SJCRH30 (cell line): ENCODE data around the gene PPIC. TPM values are rescaled to one million over a fixed set of nuclear protein-coding genes. Genes with fewer than 3 reads are reported as not detected.

ENCODE experiments used
- DNase-seq, 2 experiments: peaks; one replicate each; pipeline ENCODE4 v3.0.0-alpha.2; 2015 to 2020
- H3K27ac ChIP-seq: fragments of 250-450 bp; sonication (Bioruptor Pico); 2 replicates; pipeline ENCODE4 v1.5.1; 2020; ENCODE audit warnings: mild to moderate bottlenecking, moderate library complexity
- H3K27me3 ChIP-seq: fragments of 250-450 bp; sonication (Bioruptor Pico); 2 replicates; pipeline ENCODE4 v1.5.1; 2020; ENCODE audit warnings: mild to moderate bottlenecking, moderate library complexity
- H3K36me3 ChIP-seq: fragments of 250-450 bp; sonication (Bioruptor Pico); 2 replicates; pipeline ENCODE4 v1.5.1; 2020; ENCODE audit warnings: mild to moderate bottlenecking, moderate library complexity
- H3K4me1 ChIP-seq: fragments of 250-450 bp; sonication (Bioruptor Pico); 2 replicates; pipeline ENCODE4 v1.5.1; 2020; ENCODE audit warnings: mild to moderate bottlenecking, moderate library complexity
- H3K4me3 ChIP-seq: fragments of 250-450 bp; sonication (Bioruptor Pico); 2 replicates; pipeline ENCODE4 v1.5.1; 2020; ENCODE audit warnings: mild to moderate bottlenecking, moderate library complexity
- H3K9me3 ChIP-seq: fragments of 250-450 bp; sonication (Bioruptor Pico); replicated peaks from 2 replicates; pipeline ENCODE4 v1.5.1; 2020; ENCODE audit warnings: mild to moderate bottlenecking, moderate library complexity
- total RNA-seq: library from RNA; depleted of rRNA; stranded (reverse); fragments of >200 nt; shearing (Covaris generic); gene quantifications from 2 replicates; pipeline ENCODE4 v1.2.3, GENCODE V29; 2014

Gene PPIC
- total RNA-seq, 1 experiment from 2014 or later: 13.9 TPM

GRCh38 chr5:123037104-123037418, 536 bp upstream of the PPIC start:
- H3K4me1 ChIP-seq: no peaks in the 10 kb centered on the region
- H3K27ac ChIP-seq: peak overlapping the region; percentile 41
- H3K27me3 ChIP-seq: no peaks in the 10 kb centered on the region
- peak overlapping the region; percentile 77 for H3K4me3 ChIP-seq
- H3K36me3 ChIP-seq: no peaks in the 10 kb centered on the region
- no peak for DNase-seq
- H3K9me3 ChIP-seq: no peaks in the 10 kb centered on the region

GRCh38 chr5:123035918-123036390, 571 bp downstream of the PPIC start:
- Histone ChIP-seq H3K27me3 (no peaks in the 10 kb centered on the region), H3K9me3 (no peaks in the 10 kb centered on the region), H3K27ac (peak overlapping the region; percentile 41; the same call in 1 of the 2 replicates), H3K4me3 (peak overlapping the region; percentile 77), H3K4me1 (no peaks in the 10 kb centered on the region), H3K36me3 (no peaks in the 10 kb centered on the region)
- DNase-seq: peak; percentile 35 to 58

- Histone ChIP-seq H3K9me3 (no peaks in the 10 kb centered on the region), H3K27me3 (no peaks in the 10 kb centered on the region), H3K4me1 (no peaks in the 10 kb centered on the region), H3K4me3 (peak overlapping the region; percentile 77), H3K36me3 (no peaks in the 10 kb centered on the region), H3K27ac (no peak overlapping the region)
- no peak for DNase-seq
Observed at GRCh38 chr5:123035360-123035917, 1.1 kb downstream of the PPIC start.

GRCh38 chr5:123033157-123033671, 3.3 kb downstream of the PPIC start:
- no peaks in the 10 kb centered on the region for H3K4me1 ChIP-seq
- DNase-seq: no peak
- no peak overlapping the region for H3K4me3 ChIP-seq
- H3K27ac ChIP-seq: no peak overlapping the region
- no peaks in the 10 kb centered on the region for H3K9me3 ChIP-seq
- H3K27me3 ChIP-seq: no peaks in the 10 kb centered on the region
- H3K36me3 ChIP-seq: no peaks in the 10 kb centered on the region

GRCh38 chr5:123028222-123028621, 8.3 kb downstream of the PPIC start:
- Histone ChIP-seq H3K4me3 (no peak overlapping the region), H3K27ac (no peak overlapping the region), H3K9me3 (no peaks in the 10 kb centered on the region), H3K27me3 (no peaks in the 10 kb centered on the region), H3K36me3 (peaks cover 13% of the 10 kb centered on the region; the same call in 1 of the 2 replicates), H3K4me1 (no peaks in the 10 kb centered on the region)
- DNase-seq: no peak

- no peaks in the 10 kb centered on the region for H3K9me3 ChIP-seq
- no peaks in the 10 kb centered on the region for H3K27me3 ChIP-seq
- no peaks in the 10 kb centered on the region for H3K36me3 ChIP-seq
- H3K4me1 ChIP-seq: no peaks in the 10 kb centered on the region
- H3K4me3 ChIP-seq: no peak overlapping the region
- no peak for DNase-seq
- no peak overlapping the region for H3K27ac ChIP-seq
Observed at GRCh38 chr5:123014689-123015088, 21.8 kb downstream of the PPIC start.

GRCh38 chr5:123012321-123012720, 24.2 kb downstream of the PPIC start:
- Histone ChIP-seq H3K36me3 (no peaks in the 10 kb centered on the region), H3K27me3 (no peaks in the 10 kb centered on the region), H3K9me3 (no peaks in the 10 kb centered on the region), H3K4me1 (no peaks in the 10 kb centered on the region), H3K27ac (no peak overlapping the region), H3K4me3 (no peak overlapping the region)
- DNase-seq: no peak

- Histone ChIP-seq H3K9me3 (no peaks in the 10 kb centered on the region), H3K27me3 (no peaks in the 10 kb centered on the region), H3K36me3 (no peaks in the 10 kb centered on the region), H3K4me3 (no peak overlapping the region), H3K27ac (no peak overlapping the region), H3K4me1 (no peaks in the 10 kb centered on the region)
- no peak for DNase-seq
Observed at GRCh38 chr5:123007754-123008153, 28.8 kb downstream of the PPIC start.

- Histone ChIP-seq H3K27me3 (no peaks in the 10 kb centered on the region), H3K4me1 (no peaks in the 10 kb centered on the region), H3K9me3 (no peaks in the 10 kb centered on the region), H3K27ac (no peak overlapping the region), H3K4me3 (no peak overlapping the region), H3K36me3 (no peaks in the 10 kb centered on the region)
- no peak for DNase-seq
Observed at GRCh38 chr5:123007182-123007581, 29.3 kb downstream of the PPIC start.

- no peak overlapping the region for H3K27ac ChIP-seq
- H3K4me3 ChIP-seq: no peak overlapping the region
- H3K9me3 ChIP-seq: no peaks in the 10 kb centered on the region
- H3K27me3 ChIP-seq: no peaks in the 10 kb centered on the region
- H3K4me1 ChIP-seq: peaks cover 18% of the 10 kb centered on the region
- no peaks in the 10 kb centered on the region for H3K36me3 ChIP-seq
- DNase-seq: no peak
Observed at GRCh38 chr5:123001808-123002207, 34.7 kb downstream of the PPIC start.

GRCh38 chr5:123000731-123001130, 35.8 kb downstream of the PPIC start:
- peaks cover 18% of the 10 kb centered on the region for H3K4me1 ChIP-seq
- H3K27ac ChIP-seq: peak overlapping the region; percentile 6; the same call in 1 of the 2 replicates
- no peaks in the 10 kb centered on the region for H3K27me3 ChIP-seq
- peak; percentile 63 to 83 for DNase-seq
- no peaks in the 10 kb centered on the region for H3K9me3 ChIP-seq
- H3K4me3 ChIP-seq: no peak overlapping the region
- H3K36me3 ChIP-seq: no peaks in the 10 kb centered on the region

GRCh38 chr5:122999947-123000563, 36.5 kb downstream of the PPIC start:
- DNase-seq: no peak
- no peaks in the 10 kb centered on the region for H3K27me3 ChIP-seq
- no peak overlapping the region; the same call in 1 of the 2 replicates for H3K27ac ChIP-seq
- no peaks in the 10 kb centered on the region for H3K9me3 ChIP-seq
- no peak overlapping the region for H3K4me3 ChIP-seq
- H3K36me3 ChIP-seq: no peaks in the 10 kb centered on the region
- peaks cover 18% of the 10 kb centered on the region for H3K4me1 ChIP-seq

GRCh38 chr5:122997294-122997693, 39.2 kb downstream of the PPIC start:
- DNase-seq: no peak
- Histone ChIP-seq H3K36me3 (no peaks in the 10 kb centered on the region), H3K27me3 (no peaks in the 10 kb centered on the region), H3K4me1 (peaks cover 18% of the 10 kb centered on the region), H3K27ac (no peak overlapping the region), H3K9me3 (no peaks in the 10 kb centered on the region), H3K4me3 (no peak overlapping the region)

GRCh38 chr5:122996091-122996490, 40.4 kb downstream of the PPIC start:
- DNase-seq: no peak
- Histone ChIP-seq H3K9me3 (no peaks in the 10 kb centered on the region), H3K27ac (no peak overlapping the region), H3K27me3 (no peaks in the 10 kb centered on the region), H3K36me3 (no peaks in the 10 kb centered on the region), H3K4me3 (no peak overlapping the region), H3K4me1 (peaks cover 10% of the 10 kb centered on the region)

- peaks cover 6% of the 10 kb centered on the region for H3K4me1 ChIP-seq
- no peaks in the 10 kb centered on the region; the same call in 1 of the 2 replicates for H3K36me3 ChIP-seq
- no peak overlapping the region for H3K27ac ChIP-seq
- H3K27me3 ChIP-seq: no peaks in the 10 kb centered on the region
- H3K4me3 ChIP-seq: no peak overlapping the region
- no peaks in the 10 kb centered on the region for H3K9me3 ChIP-seq
- DNase-seq: no peak
Observed at GRCh38 chr5:122985954-122986721, 50.4 kb downstream of the PPIC start.
